NCI-H2227 (cell line): ENCODE data around the gene NUAK2.

Experiments used
- DNase-seq: peaks from one replicate; lab custom pipeline; 2025; ENCODE audit not compliant: unreplicated experiment; lab: John Stamatoyannopoulos, UW

NUAK2 gene

GRCh38 chr1:205275916-205276688, 45.4 kb downstream of the NUAK2 start:
- no peak for DNase-seq

GRCh38 chr1:205275133-205275532, 46.4 kb downstream of the NUAK2 start:
- no peak for DNase-seq

GRCh38 chr1:205274041-205274691, 47.4 kb downstream of the NUAK2 start:
- no peak for DNase-seq

- peak; percentile 90 for DNase-seq
Measured at GRCh38 chr1:205273551-205273982, 48.0 kb downstream of the NUAK2 start.

GRCh38 chr1:205272536-205272935, 49.0 kb downstream of the NUAK2 start:
- DNase-seq = no peak

- no peak for DNase-seq
Measured at GRCh38 chr1:205271745-205272144, 49.8 kb downstream of the NUAK2 start.

- DNase-seq = no peak
Measured at GRCh38 chr1:205271277-205271676, 50.3 kb downstream of the NUAK2 start.

GRCh38 chr1:205270764-205271163, 50.8 kb downstream of the NUAK2 start:
- DNase-seq = no peak

- DNase-seq = no peak
Measured at GRCh38 chr1:205270271-205270670, 51.3 kb downstream of the NUAK2 start.

GRCh38 chr1:205269711-205270110, 51.8 kb downstream of the NUAK2 start:
- no peak for DNase-seq

- DNase-seq = no peak
Measured at GRCh38 chr1:205268846-205269680, 52.5 kb downstream of the NUAK2 start.

- DNase-seq = no peak
Measured at GRCh38 chr1:205267306-205267902, 54.1 kb downstream of the NUAK2 start.

- DNase-seq = peak; percentile 92
Measured at GRCh38 chr1:205266611-205267305, 54.8 kb downstream of the NUAK2 start.

- no peak for DNase-seq
Measured at GRCh38 chr1:205263580-205264190, 57.9 kb downstream of the NUAK2 start.

- DNase-seq = no peak
Measured at GRCh38 chr1:205262731-205263171, 58.8 kb downstream of the NUAK2 start.

GRCh38 chr1:205261946-205262691, 59.4 kb downstream of the NUAK2 start:
- no peak for DNase-seq

GRCh38 chr1:205260948-205261732, 60.4 kb downstream of the NUAK2 start:
- DNase-seq = no peak

- DNase-seq = no peak
Measured at GRCh38 chr1:205259998-205260397, 61.5 kb downstream of the NUAK2 start.
